Measurements from ENCODE around the gene IFITM2.

- no peak for TF ChIP-seq CTCF (IDR thresholded peaks at IDR 0.05)
- TF ChIP-seq POLR2A (IDR thresholded peaks at IDR 0.05), result no peak
Observed at GRCh38 chr11:279040-279965, 28.3 kb upstream of the IFITM2 start.

Measured in thyroid gland (tissue), 4 donors.